GM10847 (cell line): ENCODE measurements around the gene HOXB8.

Experiments
- POLR2A ChIP-seq: IDR thresholded peaks from 2 replicates; pipeline ENCODE4 v1.6.1; 2011; ENCODE audit not compliant: insufficient read length; ENCODE audit errors: extremely low read depth

HOXB8 gene

DNA sequence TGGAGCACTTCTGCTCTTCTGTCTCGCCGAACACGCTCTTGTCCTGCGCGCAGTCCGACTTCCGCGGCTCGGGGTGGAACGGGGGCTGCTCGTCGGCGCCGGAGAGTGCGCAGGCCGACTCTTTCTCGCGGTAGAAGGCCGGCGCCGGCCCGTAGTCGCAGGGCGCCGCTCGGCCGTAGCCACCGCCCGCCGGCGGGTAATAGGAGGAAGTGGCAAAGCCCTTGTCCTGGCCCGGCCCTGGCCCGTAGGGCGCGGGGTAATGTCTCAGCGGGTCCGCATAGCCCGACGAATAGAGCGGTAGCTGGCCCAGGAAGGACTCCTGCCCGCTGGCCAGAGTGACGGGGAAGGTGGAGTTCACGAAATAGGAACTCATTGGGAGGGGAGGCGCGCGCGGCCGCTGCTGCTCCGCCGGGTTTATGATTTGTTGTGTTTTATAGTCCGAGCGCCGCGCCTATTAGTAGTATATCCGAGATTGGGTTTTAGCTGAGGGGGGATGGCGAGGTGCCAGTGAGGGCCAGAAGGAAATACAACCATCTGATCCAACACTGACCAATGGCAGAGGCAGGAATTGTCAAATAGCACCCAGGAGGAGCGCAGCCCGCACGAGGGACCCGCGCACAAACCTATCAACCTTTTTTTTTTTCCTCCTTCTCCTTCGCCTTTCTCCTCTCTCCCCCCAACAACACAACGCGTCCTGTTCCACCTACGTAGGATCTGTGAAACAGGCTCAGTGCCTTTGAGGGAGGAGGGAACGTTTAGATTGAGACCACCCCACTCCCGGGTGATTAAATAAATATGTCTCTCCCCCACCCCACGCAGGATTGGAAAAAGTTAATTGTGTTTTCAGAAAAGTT, 17.1 kb downstream of the HOXB8 start:
- TF ChIP-seq POLR2A: no peak

- no peak for TF ChIP-seq POLR2A
These were observed 17.6 kb downstream of the HOXB8 start for GRCh38 chr17:48597528-48597777.

DNA sequence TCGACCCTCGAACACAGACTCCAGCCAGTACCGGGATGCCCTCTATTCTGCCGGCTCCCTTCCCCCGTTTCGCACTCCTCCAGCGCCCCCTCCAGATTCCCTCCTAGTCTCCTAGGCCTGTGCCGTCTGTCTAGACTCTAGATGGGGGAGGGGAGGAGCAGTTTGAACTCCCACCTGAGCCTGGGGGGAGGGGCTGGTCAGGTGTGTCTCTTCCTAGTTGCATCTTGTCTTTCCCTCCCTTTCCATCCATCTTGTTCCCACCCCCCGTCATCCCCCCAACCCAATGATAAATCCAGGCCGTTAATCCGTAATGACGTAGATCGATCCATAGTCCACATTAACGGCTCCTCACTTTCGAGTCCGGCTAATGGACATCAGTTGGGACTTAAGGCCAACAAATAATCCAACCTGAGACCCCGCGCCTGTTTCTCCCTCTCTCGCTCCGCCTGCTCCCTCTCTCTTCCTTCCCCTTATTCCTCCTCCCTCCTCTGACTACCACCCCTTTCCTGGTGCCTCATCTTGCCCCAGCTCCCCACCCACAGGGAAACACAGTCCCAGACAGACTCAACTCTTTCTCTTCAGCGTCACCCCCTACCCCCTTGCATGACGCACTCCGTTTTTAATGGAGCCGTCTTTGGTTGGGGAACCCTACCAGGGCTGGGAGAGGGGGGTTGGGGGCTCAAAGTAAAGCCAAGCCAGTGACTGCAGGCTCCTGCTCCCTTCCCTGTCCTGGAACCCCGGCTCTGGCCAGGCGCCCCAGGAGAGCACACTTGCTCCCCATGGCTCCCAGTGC, 18.2 kb downstream of the HOXB8 start:
- no peak for TF ChIP-seq POLR2A

GRCh38 chr17:48596000-48596734, 18.9 kb downstream of the HOXB8 start:
- TF ChIP-seq POLR2A: no peak

DNA sequence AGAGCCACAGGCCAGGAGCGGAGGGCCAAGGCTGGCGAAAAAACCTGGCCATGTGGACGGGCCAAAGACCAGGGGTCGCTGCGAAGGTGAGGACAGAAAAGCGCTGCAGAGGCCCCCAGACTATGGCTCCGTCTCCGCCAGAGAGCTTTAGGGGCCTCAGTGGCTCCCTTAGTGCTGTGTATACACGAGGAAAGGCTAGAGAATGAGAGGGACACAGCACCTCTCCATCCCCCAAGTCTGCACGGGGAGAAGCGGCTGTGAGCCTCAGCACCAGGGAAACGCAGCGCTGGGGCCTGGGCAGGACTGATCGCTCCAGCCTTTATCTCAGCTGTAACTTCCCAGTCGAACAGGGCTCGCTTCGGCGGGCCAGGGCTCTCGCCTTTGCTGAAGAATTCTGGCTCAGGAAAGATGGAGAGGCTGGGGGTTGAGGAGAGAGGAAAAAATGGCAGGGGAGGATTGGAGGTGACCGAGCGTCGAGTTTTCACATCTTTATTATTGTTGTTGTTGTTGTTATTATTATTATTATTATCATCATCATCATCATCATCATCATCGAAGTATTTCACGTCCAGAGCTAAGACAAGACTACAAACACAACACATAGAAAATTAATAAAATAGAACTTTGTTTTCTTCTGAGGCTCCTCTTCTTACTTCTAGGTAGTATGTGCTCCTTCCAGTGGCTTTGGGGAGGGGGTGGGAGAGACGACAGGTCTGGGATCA, 19.7 kb downstream of the HOXB8 start:
- no peak for TF ChIP-seq POLR2A

GRCh38 chr17:48594538-48595277, 20.4 kb downstream of the HOXB8 start:
- TF ChIP-seq POLR2A: no peak

DNA sequence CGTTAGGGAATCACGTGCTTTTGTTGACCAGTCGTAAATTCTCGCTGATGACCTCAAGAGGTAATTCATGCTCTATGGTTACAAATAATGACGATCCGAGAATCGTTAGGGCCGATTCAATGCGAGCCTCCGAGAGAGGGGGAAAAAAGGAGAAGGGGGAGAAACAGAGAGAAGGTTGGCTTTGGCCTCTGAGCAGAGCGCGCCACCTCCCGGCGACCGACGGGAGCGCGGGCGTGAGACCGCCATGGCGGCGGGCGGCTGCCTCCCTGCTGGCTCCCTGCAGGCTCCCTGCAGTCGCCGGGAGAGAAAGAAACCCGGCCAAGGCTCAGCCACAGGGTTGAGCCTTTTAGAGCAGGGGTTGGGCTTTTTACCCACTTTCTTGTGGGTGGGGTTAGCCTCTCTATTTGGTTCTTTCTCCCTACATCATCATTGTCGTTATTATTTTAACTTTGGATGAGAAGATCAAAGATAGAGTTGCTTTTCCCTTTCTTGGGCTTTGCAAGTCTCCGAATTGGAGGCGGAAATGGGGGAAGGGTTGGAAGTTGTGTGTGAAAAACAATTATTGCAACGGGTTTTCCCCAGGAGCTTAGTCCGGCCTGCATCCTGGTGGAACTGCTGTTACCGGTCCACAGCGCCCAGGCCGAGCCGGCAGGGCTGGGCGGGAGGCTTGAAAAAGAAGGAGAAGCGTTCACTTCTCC, 21.1 kb downstream of the HOXB8 start:
- TF ChIP-seq POLR2A: no peak

DNA sequence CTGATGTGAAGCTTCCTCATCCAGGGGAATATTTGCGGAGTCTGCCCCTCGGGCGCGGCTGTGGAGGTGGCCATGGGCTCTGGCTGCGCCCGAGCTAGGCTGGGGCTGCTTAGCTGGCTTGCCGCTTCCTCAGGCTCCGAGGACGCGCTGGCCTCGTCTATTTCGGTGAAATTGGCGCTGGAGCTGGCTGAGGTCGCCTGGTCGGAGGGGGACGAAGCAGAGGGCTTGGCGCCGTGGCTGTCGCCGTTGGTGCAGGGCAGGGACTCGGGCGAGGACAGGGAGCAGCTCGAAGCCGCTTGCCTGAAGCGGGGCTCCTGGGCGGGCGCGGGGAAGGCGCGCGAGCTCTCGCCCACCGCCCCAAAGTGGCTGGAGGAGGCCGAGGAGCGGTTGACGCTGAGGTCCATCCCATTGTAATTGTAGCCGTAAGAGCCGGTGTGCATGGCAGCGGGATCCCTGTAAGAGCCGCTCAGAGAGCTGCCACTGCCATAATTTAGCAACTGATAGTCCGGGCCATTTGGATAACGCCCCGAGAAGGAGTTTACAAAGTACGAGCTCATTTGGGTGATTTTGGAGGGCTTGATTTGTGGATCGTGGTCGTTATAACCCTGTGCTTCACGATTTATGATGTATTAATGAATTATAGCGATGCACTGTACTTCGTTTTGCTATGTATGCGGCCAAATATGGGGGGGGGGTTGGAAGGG, 21.8 kb downstream of the HOXB8 start, which contains the start of gene HOXB5:
Gene HOXB5, minus strand, starts transcription at position 654 of the 704 bp plus-strand sequence. Its CDS starts 97 bp downstream, at position 557.
- TF ChIP-seq POLR2A: no peak

- no peak for TF ChIP-seq POLR2A
These were observed 22.5 kb downstream of the HOXB8 start for GRCh38 chr17:48592577-48592976.

- no peak for TF ChIP-seq POLR2A
These were observed 23.0 kb downstream of the HOXB8 start for GRCh38 chr17:48592057-48592514.

DNA sequence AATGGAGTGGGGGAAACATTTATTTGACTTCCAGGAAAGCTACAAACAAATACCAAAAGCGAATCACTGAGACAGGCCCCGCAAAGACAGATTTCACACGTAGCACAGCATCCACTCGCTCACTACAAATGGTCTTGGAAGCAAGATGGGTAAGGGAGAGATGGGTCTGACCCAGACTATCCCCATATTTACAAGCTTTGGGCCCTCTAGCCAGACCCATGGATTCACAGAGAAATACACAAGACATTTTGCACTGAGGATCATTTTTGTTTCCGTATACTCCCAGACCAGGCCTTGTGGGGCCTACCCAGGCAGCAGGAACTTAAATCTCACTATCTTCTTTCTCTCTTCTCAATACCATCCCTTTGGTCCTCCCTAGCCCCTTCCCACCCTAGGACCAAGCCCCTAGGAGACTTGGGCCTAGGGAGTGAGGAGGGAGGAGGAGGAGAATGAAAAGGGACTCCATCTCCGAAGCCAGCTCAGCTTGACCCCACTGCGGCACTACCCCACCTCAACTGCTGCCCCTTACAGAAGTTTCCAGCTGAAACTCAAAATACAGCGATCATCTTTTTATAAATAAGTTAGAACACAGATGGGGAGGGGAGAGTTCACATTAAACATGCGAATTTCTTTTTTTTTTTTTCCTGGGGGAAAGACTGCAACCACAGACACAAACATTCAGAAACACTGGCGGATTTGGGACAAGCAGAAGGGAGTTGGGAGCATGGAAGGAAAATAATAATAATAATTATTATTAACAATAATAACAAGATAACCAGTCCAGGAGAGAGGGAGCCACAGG, 23.6 kb downstream of the HOXB8 start:
- no peak for TF ChIP-seq POLR2A

- TF ChIP-seq POLR2A: no peak
These were observed 24.4 kb downstream of the HOXB8 start for GRCh38 chr17:48590607-48591161.
